GM18868 (cell line): ENCODE data around the gene SIRPD.
"Not testable (repeated sequence)": the region's sequence is repeated elsewhere in the genome, so short reads cannot be mapped to it uniquely, and the experiment has no call there.

Source experiments
- ATAC-seq: cut with Tn5 transposase; IDR thresholded peaks from one replicate; pipeline ENCODE4 v1.9.1; 2021; ENCODE audit warnings: mild to moderate bottlenecking, moderate library complexity; ENCODE audit not compliant: unreplicated experiment

SIRPD gene

DNA sequence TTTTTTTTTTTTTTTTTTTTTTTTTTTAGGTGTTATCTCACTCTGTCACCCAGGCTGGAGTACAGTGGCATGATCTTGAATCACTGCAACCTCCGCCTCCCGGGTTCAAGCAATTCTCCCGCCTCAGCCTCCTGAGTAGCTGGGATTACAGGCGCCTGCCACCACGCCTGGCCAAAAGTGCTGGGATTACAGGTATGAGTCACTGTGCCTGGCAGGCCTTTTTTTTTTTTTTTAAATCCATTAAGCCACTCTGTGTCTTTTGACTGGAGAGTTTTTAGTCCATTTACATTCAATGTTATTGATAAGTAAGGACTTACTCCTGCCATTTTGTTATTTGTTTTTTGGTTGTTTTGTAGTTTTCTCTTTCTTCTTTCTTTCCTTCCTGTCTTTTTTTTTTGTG lies 60.1 kb downstream of the SIRPD start:
- ATAC-seq: not testable (repeated sequence)

DNA sequence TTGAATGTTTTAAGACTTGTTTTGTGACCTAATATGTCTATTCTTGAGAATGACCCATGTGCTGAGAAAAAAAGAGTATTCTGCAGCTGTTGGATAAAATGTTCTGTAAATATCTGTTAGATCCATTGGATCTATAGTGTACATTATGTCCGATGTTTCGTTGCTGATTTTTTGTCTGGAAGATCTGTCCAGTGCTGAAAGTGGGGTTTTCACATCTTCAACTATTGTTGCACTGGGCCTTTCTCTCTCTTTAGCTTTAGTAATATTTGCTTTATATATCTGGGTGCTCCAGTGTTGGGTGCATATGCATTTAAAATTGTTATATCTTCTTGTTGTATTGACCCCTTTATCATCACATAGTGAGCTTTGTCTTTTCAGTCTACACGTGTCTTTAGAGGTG lies 60.6 kb downstream of the SIRPD start:
- no peak for ATAC-seq

DNA sequence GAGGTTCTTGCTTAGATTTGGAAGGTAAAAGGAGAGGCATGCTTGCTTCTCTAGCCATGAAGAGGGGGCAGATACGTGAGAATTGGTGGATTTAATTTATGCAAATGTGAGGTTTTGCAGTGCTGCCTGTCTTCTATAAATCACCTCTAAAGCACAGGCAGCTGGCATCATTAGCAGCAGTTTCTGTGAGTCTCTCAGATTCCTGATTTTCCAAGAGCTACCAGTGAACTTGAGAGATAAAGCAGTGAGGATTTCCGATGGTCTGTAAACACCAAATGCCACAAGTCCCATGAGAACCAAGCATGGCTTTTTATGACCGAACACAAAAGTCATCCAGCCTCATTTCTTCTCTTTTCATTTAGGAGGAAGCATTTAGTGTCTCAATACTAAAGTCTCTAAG lies 63.1 kb downstream of the SIRPD start:
- ATAC-seq: no peak

DNA sequence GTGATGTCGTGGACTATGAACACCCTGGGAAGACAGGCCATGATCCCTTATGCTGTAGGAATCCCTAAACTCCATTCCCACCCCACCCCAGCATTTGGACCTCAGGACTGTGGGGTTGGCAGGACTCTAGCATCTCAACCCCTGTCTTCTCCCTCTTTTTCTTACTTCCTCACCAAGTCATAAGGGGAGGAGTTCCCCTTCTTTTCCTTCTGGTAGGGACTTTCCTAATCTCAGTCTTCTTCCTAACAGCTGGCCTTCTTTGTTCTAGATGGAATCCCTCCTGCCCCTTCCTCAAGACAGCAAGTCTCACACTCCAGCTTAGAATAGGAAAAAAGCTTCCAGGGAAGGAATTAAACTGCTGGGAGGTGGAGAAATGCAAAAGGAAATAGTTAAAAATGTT lies 64.0 kb downstream of the SIRPD start:
- ATAC-seq: no peak

DNA sequence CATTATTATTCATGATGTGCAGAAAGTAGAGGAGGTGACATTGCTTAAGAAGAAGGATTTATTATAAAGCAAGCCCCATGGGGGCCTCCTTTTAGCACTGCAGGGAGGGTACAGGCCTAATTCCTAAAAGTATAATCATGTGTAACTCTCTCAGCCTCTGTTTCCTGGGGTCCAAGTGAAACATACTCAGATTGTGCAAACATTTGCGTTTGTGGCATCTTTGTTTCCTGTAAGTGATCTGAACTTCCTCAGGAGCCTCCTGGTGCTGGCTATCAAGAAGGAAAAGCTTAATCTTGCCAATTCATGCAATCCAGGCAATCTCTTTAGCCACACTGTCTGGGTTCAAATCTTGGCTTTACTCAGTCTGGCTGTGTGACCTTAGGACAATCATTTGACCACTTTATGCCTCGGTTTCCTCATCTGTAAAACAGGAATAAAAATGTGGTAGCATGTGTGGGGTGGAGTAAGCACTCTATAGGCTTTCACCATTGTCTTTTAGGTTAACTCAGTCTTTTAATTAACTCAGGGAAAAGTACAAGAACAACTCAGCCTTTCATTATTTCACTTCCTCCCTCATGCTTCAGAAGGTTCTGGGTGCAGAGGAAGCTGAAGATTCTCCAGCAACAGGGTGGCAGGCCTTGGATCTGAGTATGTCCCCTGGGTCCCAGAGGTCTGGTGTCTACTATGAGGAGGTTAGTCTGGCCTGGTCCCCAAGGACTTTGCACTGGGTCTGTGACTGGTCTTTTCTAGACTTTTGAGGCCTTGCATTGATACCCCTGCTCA lies 65.5 kb downstream of the SIRPD start:
- ATAC-seq: no peak

DNA sequence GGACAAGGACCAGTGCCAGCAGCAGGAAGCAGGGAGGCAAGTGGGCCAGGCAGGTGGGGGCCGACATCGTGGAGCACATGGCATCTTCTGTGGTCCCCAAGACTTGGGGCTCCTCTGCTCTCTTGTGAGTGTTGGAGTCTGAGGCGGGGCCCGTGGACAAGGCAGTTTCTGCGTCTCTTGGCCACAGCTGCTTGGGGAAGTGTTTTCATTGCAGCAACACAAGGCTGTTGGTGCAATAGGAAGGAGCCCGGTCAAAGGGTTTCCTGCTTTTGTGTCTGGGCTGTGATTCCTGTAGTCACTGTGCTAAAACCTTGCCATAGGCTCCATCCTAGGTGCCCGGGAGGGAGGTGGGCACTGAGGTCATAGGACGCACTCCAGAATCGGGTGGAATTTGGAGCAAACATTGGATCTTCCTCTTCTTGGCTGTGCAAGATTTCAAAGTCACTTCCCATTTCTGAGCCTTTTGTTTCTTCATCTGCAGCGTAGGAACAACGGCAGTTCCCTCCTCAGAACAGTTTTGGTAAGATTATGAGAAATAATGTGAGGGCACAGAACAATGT lies 66.1 kb downstream of the SIRPD start, which contains the start of gene SIRPB2:
Gene SIRPB2 (minus strand): TSS at position 140 of the 560 bp plus-strand sequence. CDS start 61 bp downstream, at position 79.
- ATAC-seq: no peak

DNA sequence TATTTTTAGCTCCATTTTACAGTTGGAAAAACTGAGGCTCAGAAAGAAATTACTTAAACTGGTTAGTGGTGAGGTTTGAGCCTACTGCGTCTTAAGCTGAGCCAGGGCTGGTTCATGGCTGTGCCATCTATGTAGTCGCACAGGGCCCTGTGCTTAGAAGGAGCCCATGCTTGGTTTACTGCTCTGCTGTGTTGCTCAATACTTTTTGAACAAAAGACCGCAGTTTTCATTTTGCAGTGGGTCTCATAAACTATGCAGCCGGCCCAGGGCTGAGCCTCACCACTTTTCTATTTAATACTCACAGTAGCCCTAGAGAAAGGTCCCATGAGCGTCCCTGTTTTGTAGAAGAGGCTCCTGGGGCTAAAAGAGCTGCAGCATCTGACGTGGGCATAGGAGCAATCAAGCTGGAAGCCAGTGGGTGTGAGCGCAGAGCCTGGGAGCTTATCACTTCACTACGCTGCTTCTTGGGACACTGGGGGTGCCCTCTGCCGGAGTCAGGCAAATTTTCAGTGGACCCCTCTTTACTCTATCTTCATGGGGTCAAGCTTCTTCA lies 66.8 kb downstream of the SIRPD start:
- no peak for ATAC-seq

DNA sequence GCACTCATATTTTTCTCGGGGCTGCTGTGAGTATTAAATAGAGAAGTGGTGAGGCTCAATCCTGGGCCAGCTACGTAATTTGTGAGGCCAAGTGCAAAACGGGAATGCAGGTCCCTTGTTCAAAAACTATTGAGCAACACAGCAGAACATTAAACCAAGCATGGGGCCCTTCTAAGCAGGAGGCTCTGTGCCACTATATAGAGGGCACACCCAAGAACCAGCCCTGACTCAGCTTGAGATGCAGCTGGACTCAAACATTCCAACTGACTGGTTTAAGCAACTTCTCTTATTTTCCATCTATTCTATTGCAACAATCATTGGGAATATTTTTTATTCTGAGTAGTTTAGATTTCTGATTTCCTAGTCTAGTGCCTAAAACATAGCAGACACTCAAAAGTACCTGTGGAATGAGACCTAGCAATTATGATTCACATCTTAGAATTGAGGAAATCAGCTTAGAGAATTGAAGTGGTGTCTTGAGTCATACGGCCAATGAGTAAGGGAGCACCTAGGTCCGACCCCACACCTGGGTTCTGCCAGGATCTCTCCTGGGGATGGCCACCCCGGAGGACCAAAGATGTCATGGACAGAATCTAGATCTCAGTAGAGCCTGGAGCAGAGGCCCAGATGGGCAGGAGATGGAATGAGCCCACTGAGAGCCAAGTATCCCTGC lies 67.6 kb downstream of the SIRPD start:
- ATAC-seq: no peak

DNA sequence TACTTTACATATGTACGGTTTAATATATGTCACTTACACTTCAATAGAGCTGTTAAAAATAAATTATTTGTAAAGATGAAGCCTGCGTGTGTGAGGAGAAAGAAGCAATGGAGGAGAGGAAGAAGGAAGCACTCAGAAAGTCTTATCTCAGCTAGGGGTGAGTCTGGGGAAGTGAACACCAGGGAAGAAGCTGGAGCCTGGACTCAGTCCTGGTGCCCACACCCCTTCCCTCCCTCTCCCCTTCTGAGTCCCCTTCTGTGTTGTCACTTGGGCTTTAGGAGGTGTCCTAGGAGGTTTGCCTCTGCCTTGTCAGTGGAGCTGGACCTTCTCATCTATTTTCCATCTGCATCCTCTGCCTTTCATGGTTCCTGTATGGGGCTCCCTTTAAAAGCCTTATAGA lies 68.2 kb downstream of the SIRPD start:
- no peak for ATAC-seq

DNA sequence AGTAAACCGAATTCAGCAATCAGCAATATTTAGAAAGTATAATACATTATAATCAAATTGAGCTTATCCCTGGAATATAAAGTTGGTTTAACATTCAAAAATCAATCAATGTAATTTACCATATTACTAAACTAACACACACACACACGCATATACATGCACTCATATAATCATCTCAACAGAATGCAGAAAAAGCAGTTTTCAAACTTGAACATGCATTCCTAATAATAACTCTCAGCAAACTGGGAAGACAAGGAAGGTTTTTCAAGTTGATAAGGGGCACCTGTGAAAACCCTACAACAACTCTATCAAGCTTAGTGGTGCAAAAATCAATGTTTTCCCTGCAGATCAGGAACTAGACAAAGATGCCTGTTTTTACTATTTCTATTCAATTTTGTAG lies 70.9 kb downstream of the SIRPD start:
- ATAC-seq: no peak

DNA sequence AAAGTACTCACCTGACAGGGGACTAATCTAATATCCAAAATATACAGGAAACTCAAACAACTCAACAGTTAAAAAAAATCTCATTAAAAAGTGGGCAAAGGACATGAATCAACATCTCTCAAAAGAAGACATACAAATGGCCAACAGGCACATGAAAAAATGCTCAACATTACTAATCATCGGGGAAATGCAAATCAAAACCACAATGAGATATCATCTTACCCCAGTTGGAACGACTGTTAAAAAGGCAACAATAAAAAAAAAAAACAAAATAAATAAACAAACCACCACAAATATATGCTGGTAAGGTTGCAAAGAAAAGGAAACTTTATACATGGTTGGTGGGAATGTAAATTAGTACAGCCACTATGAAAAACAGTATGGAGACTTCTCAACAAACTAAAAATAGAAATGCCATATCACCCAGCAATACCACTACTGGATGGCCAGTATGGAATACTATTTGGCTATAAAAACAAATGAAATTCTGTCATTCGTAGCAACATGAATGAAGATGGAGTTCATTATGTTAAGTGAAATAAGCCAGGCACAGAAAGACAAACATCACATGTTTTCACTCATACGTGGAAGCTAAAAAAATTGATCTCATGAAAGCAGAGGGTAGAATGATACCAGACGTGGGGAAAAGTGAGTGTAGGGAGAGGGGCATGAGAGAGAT lies 72.9 kb downstream of the SIRPD start:
- ATAC-seq: no peak
